Activated effector memory CD4-positive, alpha-beta T cell treated with Interleukin-2 at 50 U/mL for 16 hours (primary cell): ENCODE measurements around the gene C6orf62.
"Not testable (repeated sequence)": the region's sequence is repeated elsewhere in the genome, so short reads cannot be mapped to it uniquely, and the experiment has no call there.

Experiments
- DNase-seq: peaks from one replicate; pipeline ENCODE4 v3.0.0-alpha.2; 2020

Gene C6orf62

GRCh38 chr6:24696097-24696496 lies 22.9 kb downstream of the C6orf62 start:
- DNase-seq: no peak

GRCh38 chr6:24695635-24696034 lies 23.3 kb downstream of the C6orf62 start:
- not testable (repeated sequence) for DNase-seq

GRCh38 chr6:24694198-24694597 lies 24.8 kb downstream of the C6orf62 start:
- DNase-seq: no peak

- DNase-seq: no peak
These were observed 25.9 kb downstream of the C6orf62 start for GRCh38 chr6:24692848-24693592.

GRCh38 chr6:24692415-24692814 lies 26.5 kb downstream of the C6orf62 start:
- no peak for DNase-seq

GRCh38 chr6:24692003-24692402 lies 27.0 kb downstream of the C6orf62 start:
- DNase-seq: no peak

- no peak for DNase-seq
These were observed 27.4 kb downstream of the C6orf62 start for GRCh38 chr6:24691550-24691949.

GRCh38 chr6:24690593-24690992 lies 28.4 kb downstream of the C6orf62 start:
- no peak for DNase-seq

GRCh38 chr6:24689964-24690363 lies 29.0 kb downstream of the C6orf62 start:
- DNase-seq: no peak

GRCh38 chr6:24686946-24687345 lies 32.0 kb downstream of the C6orf62 start:
- DNase-seq: no peak

GRCh38 chr6:24686408-24686807 lies 32.5 kb downstream of the C6orf62 start:
- DNase-seq: no peak

GRCh38 chr6:24683297-24684296 lies 35.4 kb downstream of the C6orf62 start:
- no peak for DNase-seq

- DNase-seq: no peak
These were observed 38.4 kb downstream of the C6orf62 start for GRCh38 chr6:24680582-24680981.

GRCh38 chr6:24678792-24679352 lies 40.1 kb downstream of the C6orf62 start:
- DNase-seq: not testable (repeated sequence)

GRCh38 chr6:24673625-24674024 lies 45.3 kb downstream of the C6orf62 start:
- DNase-seq: no peak

GRCh38 chr6:24672620-24673182 lies 46.3 kb downstream of the C6orf62 start:
- no peak for DNase-seq

- DNase-seq: not testable (repeated sequence)
These were observed 47.9 kb downstream of the C6orf62 start for GRCh38 chr6:24671077-24671476.

- not testable (repeated sequence) for DNase-seq
These were observed 48.5 kb downstream of the C6orf62 start for GRCh38 chr6:24670492-24670891.

- DNase-seq: no peak
These were observed 50.0 kb downstream of the C6orf62 start for GRCh38 chr6:24668997-24669361.

- DNase-seq: not testable (repeated sequence)
These were observed 50.6 kb downstream of the C6orf62 start for GRCh38 chr6:24668066-24668996.

- DNase-seq: no peak
These were observed 51.6 kb downstream of the C6orf62 start for GRCh38 chr6:24667378-24667803.
